NAMALWA (cell line): Measurements from ENCODE around the gene PEPD.

Source experiments
- DNase-seq: peaks from one replicate; pipeline ENCODE4 v3.0.0-alpha.2; 2015; ENCODE audit warnings: low spot score

PEPD gene

GRCh38 chr19:33438987-33439781, 82.4 kb downstream of the PEPD start:
- no peak for DNase-seq

DNA sequence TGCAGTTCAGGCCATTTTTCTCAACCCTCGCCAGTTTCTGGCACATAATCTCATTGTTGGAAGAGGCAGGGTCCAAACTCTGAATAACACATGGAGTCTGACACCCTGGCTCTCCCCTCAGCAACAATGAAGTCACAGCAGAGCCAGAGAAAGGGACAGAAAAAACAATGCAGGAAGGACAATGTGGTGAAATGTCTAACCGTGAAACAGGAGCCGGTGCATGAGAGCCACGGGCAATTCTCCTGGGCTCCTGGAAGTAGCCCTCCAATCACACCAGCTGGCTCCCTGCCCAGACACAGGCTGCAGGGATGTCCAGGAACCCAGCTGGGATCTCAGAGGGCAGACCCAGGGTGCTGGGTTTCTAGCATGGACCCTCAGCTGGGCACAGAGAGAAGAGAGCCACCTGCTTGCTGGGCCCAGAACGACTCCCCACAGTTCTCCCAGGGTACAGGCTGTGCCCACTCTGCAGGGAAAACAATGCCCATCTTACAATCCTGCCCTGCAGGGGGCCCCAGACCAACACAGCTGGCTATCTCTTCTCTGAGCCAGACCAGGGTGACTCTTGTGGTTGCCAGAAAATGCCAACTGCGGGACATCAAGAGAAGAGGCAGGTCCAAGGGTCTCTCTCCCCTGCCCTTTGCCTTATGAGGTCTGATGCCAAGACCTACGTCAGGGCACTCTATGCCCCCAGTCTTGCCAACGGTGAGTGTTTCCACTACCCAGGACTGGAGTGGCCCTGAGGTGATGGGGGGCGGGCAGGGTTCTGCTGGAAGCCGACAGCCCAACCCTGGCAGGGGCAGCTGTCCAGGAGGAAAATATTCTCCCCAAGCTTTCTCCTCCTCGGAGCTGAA, 83.5 kb downstream of the PEPD start:
- no peak for DNase-seq

DNA sequence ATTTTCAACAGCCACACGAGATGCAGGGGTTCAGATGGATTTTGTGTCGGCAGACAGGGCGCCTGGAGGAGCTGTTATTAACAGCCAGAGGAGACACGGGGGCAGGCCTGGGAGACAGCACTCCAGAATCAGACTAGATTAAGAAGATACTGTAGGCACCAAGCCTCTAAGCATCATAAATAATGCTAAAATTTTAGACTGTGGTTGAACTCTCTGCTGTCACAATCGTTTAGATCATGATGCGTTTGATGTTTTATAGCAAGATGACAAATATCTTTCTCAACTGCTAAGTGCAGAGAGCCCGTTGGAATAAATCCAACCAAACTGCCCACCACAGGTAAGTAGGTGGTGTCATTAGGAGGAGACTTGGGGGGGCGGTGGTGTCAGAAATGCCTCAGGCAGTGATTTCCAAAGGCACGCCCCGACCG, 84.2 kb downstream of the PEPD start:
- no peak for DNase-seq

DNA sequence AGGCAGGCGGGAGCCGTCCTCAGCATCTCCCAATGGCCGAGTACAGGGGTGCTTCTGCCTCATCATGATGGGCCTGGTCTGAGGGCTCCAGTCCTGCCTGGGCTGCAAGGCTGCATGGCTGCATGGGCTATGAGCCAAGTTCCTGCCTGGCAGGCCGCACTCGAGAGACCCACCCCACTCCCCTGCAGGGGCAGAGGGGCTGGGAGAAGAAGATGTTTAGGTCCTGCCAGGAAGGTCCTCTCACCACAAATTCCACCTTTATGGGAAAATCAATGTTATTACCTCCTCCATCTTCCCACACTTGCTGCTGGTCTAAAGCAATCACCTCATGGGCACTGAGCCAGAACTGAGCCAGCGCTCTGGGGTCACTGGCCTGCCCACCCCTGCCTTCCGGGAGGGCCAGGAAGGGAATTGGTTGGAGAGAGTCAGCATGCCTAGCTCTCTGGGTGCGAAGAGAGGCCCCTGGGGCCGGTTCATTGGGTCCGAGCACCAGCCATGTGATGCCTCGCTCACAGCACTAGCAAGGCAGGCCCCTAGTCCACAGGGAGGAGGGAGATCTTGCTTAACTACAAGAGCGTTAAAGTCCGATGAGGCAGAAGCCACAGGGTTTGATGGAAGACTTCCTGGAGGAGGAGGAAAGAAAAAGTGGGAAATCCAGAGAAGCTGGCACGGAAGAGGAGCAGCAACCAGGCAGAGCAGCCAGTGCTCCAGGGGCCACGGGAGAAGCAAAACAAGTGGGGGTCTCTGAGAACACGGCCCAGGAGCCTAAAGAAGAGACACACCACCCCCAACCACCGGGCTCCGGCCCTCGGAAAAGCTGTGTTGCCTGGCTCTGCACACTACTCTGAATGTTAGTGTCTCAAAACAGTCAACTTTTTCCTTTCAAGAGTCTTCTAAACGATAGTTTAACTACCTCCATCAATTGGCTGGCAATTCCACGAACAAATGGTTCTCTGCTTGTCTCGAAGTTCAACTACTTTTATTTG, 84.9 kb downstream of the PEPD start:
- no peak for DNase-seq

- DNase-seq = no peak
These were observed 85.8 kb downstream of the PEPD start for GRCh38 chr19:33435706-33436359.

GRCh38 chr19:33434886-33435705, 86.5 kb downstream of the PEPD start:
- DNase-seq = no peak

DNA sequence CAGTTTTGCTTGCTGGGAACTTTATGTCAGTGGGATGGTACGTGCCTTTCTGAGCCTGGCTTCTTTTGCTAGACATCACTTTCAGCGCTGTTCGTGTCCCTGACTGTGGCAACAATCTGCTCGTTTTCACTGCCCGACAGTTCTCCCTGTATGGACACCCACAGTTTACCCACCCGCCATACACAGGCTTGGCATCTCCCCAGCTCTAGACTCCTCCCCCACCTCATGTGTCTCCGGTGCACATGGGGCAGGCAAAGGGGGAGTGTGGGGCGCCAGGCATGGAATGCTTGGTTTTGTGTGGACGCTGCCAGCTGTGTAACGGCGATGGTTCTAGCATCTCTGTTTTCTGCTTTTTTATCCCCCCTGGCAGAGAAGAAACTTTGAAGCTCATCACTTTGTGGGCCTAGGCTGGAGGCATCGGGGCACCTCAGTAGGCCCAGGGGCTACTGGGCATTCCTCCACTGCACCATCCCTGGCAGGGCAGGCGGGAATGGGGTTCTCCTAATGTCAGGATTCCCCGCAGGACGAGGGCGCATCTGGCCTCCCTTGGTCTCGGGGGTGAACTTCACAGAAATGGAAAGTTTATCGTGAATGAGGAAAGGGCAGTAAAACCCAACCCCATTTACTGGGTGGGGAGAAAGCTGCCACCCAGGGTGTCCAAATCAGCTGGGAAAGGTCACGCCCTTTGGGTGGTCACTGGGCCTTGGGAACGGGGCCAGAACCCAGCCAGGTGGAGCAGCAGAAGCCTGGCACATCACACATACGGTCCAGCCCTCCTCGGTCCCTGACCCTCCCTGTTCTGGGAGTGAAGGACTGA, 87.3 kb downstream of the PEPD start:
- DNase-seq = no peak

DNA sequence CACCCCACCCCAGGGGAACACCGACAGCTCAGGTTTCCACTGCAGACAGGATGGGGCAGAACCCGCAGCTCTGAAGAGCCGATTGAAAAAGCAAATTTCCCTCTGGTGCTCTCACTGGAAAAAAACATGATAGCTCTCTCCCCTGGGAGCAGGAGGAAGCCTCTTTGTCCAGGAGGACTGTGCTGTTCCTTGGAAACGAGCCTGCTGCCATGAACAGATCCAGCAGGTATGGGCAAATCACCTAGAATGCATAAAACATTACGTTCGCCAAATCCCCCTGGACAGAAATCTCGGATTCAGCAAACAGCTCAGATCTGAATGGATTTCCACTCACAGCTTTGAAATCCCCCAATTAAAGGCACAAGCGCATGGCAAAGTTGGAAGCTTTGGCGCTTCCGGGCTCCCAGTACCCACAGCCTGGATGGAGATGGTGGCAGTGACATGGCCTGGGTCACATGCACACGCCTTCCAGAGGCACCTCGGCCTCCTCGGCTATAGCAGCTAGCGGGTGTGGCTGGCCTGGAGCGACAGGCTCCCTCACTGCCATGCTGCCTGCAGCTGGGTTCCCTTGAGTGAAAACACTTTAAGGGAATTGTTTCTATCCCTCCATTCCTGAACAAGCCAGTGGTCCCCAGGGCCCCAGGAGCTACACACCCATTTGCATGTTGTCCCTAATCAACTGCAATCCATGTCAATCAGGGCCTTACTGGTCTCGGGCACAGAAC, 89.0 kb downstream of the PEPD start:
- DNase-seq = no peak

GRCh38 chr19:33432015-33432414, 89.6 kb downstream of the PEPD start:
- DNase-seq = no peak

DNA sequence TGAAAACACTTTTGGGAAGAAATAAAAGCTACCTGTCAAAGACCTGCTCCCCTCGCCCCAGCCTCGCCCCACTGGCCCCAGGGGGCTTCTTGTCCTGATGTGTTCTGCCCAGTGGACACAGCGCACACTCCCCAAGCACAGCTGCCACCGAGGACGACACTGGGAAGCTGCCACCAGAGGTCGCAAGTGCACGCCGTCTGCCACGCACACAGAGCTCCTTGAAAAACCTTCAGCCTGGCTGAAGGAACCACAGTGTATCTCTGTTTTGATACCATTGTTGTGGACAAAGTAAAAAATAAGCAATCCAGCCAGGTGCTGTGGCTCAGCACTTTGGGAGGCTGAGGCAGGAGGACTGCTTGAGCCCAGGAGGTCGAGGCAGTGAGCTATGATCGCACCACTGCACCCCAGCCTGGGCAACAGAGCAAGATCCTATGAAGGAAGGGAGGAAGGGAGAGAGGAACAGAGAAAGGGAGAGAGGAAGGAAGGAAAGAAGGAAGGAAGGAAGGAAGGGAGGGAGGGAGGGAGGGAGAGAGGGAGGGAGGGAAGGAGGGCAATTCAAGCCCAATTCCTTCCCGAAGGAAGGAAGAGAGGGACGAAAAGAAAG, 90.8 kb downstream of the PEPD start:
- peak; percentile 75 for DNase-seq

GRCh38 chr19:33429891-33430673, 91.5 kb downstream of the PEPD start:
- no peak for DNase-seq

- DNase-seq = no peak
These were observed 92.9 kb downstream of the PEPD start for GRCh38 chr19:33428627-33429125.

GRCh38 chr19:33427801-33428626, 93.6 kb downstream of the PEPD start:
- no peak for DNase-seq

GRCh38 chr19:33426621-33427361, 94.8 kb downstream of the PEPD start:
- no peak for DNase-seq

DNA sequence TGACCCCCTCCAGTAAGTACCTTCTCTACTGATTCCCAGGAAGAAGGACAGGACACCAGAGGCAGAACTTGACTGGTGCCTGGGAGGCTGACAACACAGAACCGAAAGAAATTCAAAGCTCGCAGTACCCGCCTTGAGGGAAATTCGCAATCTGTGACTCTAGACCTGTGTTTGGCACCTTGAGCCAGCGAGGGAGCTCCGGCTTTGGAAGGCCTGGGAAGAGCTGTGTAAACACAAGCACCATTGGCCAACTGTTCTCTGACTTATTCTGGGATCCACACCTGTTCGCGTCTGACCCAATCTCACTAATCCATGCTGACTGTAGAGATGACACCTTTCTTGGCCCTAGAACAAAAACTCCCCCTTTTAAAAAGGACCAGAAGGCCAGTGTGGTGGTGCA, 97.4 kb downstream of the PEPD start:
- DNase-seq = no peak
